GM19238 (cell line): Measurements from ENCODE around the gene CD300E.
"Not testable (repeated sequence)": the region's sequence is repeated elsewhere in the genome, so short reads cannot be mapped to it uniquely, and the experiment has no call there.

Source experiments
- DNase-seq: peaks from one replicate; pipeline ENCODE4 v3.0.0; 2011; ENCODE audit warnings: low spot score; ENCODE audit not compliant: insufficient read length

CD300E gene

DNA sequence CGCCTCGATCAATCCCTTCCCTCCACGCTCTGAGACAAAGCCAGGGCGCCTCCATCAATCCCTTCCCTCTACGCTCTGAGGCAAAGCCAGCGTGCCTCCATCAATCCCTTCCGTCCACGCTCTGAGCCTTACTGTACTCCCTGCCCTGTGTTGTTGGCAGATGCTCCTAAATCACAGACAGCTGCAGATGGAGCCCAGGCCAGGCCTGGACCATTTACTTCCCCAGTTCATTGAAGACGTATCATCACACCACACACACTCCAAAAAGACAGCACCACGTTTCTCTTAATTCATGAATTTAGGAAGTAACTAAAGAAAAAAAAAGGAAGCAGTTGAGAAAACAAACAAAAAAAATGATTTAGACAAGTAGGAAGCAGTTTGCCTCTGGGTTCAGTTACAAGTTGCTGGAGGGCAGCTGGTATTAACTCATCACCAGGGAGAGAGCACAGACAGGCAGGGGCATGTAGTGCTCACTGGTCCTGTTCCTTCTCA is 24.0 kb downstream of the CD300E start:
- DNase-seq: no peak

DNA sequence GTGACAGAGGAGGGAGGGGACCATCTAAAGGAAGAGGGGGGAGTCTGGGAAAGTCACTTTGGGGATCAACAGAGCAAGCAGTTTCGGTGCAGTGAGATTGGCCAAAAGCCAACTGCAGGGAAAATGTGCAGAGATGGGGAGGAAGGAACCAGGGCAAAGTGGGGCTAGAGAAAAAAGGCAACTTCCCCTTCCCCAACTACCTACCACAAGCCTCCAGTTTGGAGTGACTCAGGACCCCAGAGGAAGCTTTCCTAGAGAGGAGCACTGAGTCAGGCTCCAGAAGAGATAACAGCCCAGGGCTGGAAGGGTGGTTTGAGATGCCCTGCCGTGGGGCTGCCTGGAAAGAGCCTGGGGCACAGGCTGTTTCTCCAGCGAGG is 24.5 kb downstream of the CD300E start:
- DNase-seq: no peak

DNA sequence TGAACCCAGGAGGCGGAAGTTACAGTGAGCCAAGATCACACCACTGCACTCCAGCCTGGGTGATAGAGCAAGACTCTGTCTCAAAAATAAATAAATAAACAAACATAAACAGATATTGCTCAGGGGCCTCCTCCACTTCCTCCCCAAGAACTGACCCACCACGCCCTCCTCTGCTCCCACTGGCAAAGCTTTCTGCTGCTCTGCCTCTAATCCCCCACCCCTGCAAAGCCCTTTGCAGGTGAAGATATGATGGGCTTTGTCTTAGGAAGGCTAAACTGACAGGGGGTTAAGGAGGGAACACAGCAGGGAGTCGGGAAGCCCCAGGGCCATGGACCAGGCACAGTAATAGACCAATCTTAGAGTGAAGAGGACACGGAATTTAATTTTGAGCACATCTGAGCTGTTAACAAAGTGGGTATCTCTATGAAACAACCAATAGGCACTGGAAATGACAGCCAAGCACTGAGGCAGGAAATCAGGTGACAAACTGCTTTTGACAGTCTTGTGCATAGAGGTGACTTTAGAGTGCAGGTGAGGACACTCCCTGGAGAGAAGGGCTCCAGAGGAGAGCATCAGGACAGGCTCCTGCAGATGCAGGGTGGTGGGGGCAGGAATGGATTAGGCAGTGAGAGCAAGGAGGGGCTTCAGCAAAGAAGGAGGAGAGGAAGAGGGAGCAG is 25.1 kb downstream of the CD300E start:
- no peak for DNase-seq

DNA sequence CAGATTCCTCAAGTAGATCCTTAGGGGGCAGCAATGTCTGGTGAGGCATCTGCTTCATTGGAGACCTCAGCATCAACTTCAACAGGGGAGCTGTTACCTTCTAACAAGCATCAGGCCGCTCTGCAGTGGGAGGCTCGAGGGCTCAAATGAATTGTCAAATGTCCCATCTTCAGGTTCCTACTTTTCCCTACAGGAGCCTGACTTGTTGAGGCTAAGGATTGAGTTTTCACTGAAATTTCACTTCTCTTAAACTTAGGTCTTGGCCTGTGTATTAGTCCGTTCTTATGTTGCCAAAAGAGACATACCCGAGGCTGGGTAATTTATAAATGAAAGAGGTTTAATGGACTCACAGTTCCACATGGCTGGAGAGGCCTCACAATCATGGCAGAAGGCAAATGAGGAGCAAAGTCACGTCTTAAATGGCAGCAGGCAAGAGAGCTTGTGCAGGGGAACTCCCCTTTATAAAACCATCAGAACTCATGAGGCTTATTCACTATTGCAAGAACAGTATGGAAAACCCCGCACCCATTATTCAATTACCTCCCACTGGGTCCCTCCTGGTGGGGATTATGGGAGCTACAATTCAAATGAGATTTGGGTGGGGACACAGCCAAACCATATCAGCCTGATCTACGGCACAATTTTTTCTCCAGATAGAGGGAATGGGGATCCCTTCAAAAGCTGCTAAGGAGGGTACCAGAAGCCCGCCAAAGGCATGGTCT is 26.3 kb downstream of the CD300E start:
- no peak for DNase-seq

DNA sequence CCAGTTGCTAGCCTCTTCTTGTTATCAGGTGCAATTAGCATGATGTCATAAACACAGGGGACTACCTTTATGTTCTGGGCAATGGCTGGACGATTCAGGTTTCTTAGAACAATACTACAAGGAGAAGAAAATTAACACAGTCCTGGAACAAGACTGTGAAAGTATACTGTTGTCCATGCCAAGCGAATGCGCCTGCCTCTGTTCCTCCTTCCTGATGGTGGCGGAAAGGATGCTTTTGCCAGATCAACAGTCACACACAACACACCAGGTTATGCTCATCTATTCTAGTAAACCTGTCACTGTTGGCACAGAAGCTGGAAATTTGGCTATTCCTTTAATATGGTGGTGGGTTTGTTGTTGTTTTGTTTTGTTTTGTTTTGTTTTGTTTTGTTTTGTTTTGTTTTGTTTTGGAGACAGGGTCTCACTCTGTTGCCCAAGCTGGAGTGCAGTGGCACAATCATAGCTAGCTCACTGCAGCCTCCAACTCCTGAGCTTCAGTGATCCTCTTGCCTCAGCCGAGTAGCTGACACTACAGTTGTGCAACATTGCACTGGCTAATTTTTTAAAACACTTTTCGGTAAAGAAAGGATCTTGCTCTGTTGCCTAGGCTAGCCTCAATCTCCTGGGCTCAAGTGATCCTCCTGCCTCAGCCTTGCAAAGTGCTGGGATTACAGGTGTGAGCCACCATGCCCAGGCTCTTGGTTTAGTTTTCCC is 28.3 kb downstream of the CD300E start:
- DNase-seq: no peak

DNA sequence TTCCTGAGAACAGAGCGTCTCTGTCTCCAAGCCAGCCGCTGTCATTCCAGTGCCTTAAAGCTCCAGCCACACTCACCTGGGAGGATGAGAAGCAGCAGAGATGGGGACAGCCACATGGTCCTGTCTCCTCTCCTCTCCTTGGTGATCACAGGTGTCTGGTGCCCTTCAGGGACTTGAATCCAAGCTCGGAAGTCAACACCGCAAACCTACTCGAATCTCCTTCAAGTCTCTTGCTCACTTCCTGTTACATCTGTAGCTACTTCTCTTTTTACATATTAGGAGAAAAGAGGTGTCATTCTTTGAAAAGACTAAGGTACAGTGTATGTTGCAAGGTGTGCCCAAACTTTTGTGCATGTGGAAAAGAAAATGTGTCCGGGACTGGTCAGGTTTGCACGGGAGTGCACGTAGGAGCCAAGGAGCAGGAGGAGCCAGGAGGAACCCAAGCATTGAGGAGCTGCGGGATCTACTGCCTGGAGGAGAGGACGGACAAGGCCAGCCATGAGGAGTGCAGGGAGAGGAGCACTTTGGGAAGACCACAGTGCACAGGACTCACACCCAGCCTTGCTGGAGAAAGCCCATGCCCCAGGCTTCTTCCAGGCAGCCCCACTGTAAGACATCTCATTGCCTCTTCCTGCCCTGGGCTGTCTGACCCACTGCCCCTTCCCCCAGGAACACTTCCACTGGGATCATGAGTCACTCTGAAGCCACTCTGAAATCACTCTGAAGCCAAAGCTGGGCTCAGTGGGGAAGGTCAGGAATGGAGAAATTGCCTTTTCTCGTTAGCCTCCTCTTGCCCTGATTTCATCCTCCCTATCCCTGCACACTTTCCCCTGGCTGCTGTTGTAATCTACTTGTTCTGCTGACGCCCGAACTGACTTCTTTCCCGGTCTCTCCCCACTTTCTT is 31.2 kb downstream of the CD300E start, which contains the start of gene CD300LD:
TSS of gene CD300LD (minus strand) at position 197 of the 904 bp plus-strand sequence. CDS start at position 116, 81 bp downstream.
- DNase-seq: no peak

DNA sequence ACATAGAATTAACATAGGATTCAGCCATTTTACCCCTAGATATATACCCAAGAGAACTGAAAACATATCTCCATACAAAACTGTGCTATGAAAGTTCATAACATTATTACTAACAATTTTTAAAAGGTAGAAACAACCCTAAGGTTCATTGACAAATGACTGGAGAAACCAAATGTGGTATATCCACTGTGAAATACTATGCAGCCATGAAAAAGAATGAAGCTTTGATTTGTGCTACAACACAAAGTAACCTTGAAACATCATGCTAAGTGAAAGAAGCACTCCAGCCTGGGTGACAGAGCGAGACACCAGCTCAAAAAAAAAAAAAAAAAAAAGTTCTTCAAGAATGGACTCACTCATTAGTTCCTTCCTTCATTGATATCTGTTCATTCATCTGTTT is 32.0 kb downstream of the CD300E start:
- DNase-seq: no peak

DNA sequence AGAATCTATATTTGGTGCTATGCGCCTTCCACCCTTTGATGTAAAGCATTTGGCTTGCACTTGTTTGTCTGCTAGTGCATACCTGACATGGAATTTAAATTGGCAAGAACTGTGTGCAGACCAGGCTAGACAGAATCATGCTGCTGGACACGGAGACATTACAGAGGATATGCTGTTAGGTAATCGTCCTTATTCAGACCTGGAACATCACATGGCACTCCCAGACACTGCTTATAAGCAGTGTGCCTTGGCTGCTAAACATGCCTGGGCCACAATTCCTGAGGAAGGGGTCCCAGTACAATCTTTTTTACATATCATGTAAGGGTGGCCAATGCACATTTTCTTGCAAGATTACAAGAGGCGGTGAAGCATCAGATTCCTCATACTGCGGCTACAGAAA is 37.8 kb downstream of the CD300E start:
- DNase-seq: no peak

DNA sequence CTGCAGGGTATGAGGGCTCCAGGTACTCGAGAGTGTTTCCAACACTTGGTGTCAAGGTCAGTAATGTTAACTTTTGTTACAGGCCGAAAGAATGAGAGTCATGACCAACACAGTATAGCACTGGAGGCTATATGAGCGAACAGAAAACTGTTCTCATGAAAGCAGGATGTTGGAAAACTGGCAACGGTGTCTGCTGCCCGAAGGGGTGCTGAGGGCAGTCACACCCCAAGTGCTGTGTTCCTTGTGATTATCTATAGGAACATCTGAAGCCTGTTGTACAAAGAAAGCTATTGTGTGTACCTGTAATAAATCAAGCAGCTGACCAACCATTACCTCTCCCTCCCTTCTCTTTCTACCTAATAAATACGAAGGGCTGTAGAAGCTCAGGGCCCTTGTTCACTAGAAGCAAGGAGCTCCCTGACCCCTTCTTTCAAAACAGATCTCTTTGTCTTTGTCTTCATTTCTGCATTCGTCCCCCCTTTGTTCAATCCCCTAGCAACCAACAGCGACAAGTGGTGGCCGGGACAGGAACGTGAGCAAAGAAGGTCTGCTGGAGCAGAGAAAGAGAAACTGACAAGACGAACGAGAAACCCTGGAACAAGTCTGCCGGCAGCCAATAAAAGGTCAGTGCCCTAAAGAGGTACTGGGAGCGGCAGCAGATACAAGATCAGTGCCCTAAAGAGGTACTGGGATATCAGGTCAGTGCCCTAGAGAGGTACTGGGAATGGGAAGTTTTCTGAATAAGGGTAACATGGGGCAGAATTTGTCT is 39.1 kb downstream of the CD300E start:
- no peak for DNase-seq

DNA sequence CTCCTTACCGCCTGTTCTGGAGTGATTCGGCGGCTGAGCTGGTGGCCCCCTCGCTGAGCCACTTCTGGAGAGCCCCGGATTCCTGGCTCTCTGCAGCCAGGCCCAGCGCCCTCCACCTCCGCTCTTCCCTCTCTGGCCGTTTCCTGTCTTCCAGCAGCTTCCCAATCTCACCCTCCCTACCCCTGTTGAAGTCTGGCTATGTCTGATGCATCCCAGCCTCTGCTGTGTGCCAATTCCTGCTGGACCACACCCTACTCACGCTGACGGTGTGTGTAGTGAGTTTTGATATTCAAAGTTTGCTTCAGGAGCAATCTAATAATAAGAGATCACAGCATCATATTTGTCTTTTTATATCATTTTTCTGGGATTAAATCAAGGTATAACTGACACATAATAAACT is 40.9 kb downstream of the CD300E start:
- DNase-seq: no peak

DNA sequence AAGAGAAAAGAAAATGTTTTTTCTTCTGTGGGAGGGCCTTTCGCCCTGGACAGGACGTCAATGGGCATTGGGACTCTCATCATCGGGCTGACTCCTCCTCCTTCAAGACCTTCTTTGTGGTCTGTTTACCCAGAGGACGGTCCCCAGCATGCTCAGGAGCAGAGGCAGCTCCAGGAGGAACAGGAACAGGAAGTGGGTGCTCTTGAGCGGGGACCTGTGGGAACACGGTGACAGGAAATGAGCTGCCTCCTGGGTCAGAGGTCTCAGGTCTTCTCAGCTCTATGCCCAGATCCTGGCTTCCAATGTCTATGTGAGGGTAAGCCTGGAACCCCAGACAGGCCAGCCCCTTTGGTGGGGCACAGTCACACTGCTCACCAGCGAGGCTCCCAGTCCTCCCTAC is 43.6 kb downstream of the CD300E start:
- no peak for DNase-seq

DNA sequence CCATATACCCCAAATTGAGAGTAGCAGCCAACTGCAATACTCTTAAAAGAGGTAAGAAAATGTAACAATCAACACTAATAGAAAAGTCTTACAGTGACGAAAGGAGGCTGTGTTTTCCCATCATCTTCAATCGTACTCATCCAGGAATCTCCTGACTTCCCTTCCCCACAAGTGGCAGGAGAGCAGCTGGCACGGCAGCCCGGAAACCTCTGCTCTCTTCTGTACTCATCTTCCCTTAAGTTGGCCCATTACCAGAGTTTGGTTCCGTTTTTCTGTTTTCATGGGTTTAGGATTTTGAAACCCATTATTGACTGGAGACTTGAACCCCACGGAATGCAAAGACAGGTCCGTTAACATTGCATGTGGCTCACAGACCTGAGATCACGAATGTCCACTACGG is 44.6 kb downstream of the CD300E start:
- no peak for DNase-seq

DNA sequence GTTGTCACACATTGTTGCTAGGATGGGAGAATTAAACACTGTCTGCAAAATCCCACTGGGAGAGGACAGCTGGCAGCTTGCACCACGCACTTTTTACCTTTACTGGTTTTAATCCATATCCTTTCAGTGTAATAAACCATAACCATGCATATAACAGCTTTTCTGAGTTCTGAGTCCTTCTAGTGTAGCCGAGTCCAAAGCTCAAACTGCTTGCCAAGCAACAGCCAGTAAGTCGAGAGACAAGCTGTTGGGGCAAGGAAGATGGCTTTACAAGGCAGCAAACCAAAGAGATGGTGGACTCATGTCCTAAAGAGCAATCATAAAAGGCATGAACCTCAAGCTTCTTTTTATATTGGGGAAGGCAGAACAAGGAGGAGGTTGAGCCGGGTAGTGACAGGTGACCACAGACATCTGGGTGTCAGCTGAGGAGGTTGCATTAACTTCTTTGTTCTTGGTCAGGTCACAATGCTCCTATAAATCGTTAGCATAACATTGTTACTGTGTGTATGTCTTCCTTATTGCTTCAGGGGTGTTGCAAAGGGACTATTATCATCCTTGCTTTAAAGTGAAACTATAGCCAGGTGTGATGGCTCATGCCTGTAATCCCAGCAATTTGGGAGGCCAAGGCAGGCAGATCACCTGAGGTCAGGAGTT is 48.9 kb downstream of the CD300E start:
- no peak for DNase-seq

DNA sequence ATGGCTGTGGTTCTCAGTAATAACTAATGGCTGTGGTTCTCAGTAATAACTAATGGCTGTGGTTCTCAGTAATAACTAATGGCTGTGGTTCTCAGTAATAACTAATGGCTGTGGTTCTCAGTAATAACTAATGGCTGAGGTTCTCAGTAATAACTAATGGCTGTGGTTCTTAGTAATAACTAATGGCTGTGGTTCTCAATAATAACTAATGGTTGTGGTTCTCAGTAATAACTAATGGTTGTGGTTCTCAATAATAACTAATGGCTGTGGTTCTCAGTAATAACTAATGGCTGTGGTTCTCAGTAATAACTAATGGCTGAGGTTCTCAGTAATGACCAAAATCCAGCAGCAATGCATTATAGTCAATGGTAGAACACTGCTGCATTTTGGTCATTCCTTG is 49.9 kb downstream of the CD300E start:
- DNase-seq: not testable (repeated sequence)

DNA sequence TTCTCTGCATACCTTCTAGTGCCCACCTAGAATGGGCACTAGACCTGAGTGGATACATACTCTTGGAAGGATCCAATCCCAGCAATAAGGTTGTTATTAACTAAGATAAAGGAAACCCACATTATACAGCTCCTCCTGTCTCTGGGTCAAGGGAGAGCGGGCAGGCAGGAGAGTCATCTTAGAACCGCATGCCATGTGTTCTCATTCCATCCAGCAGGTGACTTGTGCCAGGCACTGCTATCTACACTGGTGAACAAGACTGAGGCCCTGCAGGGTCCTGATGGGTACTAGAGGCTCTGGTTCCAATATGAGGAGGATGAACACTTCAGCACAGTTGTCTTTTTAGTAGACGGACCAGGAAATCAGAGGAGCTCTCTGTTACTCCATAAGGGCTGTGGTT is 50.4 kb downstream of the CD300E start:
- no peak for DNase-seq

DNA sequence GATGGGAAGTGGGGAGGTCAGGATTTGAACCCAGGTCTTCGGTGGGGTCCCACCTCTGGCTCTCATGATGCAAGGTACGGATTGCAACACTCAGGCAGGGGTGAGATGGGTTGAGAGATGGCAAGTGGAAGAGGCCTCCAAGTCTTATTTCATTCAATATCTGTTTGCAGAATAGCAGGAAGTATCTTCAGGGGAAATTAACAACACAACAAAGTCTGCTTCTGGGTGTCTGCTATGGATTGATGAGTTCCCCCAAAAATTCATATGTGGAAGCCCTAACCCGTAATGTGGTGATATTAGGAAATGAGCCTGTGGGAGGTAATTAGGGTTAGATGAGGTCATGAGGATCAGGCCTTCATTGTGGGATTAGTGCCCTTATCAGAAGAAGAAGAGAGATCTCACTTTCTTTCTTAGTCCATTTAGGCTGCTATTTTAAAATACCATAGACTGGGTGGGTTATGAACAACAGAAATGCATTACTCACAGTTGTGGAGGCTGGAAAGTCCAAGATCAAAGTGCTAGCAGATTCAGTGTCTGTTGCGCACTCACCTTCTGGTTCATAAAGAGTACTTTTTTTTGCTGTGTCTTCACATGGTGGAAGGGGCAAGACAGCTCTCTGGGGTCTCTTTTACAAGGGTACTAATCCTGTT is 51.8 kb downstream of the CD300E start:
- DNase-seq: no peak

DNA sequence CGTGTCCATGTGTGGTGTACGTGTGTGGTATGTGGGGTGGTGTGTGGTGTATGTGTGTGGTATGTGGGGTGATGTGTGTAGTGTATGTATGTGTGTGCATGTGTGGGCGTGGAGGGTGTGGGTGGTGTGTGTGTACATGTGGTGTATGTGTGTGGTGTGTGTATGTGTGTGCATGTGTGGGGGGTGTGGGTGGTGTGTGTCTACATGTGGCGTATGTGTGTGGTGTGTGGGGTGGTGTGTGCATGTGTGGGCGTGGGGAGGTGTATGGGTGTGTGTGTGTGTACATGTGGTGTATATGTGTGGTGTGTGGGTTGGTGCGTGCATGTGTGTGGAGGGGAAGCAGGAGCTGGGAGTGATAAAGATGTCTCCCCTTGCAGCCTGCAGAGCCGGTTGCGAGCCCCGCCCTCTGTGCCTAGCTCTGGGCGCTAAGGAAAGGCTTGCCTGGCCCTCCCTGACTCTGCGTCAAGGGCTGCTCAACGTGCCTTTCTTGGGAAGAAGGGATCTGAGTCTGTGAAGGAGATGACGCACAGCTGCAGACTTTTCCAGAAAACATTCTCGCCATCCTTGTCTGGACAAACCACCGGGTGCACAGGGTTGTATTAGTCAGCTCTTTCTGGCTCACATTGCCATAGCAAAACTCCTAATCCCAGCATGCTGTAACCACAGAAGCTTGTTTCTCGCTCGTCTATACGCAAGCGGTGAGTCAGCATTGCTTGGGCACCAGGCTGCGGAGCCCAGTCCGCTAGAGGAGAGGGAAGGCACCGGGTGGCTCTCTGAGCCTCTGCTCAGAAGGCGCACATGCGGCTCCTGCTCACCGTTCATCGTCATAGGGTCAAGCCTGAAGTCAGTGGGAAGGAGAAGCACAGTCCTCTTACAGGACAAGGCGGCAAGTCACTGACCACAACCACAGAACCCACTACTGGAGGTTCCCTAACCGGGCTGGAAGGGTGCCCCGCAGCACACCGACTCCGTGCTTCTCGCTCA is 54.2 kb downstream of the CD300E start:
- DNase-seq: no peak
